Urinary bladder (tissue), 4 donors: ENCODE measurements around the gene HNF1A. TPM values are rescaled to one million over a fixed set of nuclear protein-coding genes. Genes with fewer than 3 reads are reported as not detected.
"Not testable (repeated sequence)": the region's sequence is repeated elsewhere in the genome, so short reads cannot be mapped to it uniquely, and the experiment has no call there.

Experiments
- DNase-seq: peaks from one replicate; pipeline ENCODE4 v3.0.0-alpha.2; 2015; ENCODE audit errors: extremely low spot score
- H3K27ac ChIP-seq: one replicate; pipeline ENCODE4 v1.5.1; 2013; ENCODE audit warnings: low read depth, mild to moderate bottlenecking, moderate library complexity
- H3K36me3 ChIP-seq: one replicate; pipeline ENCODE4 v1.6.1; 2013; ENCODE audit warnings: mild to moderate bottlenecking, moderate library complexity; ENCODE audit not compliant: insufficient read depth
- H3K4me1 ChIP-seq: one replicate; pipeline ENCODE4 v1.6.1; 2013; ENCODE audit warnings: mild to moderate bottlenecking, moderate library complexity; ENCODE audit not compliant: insufficient read depth
- H3K4me3 ChIP-seq: one replicate; pipeline ENCODE4 v1.5.1; 2013; ENCODE audit warnings: low read depth, low read length
- WGBS: extraction: QIAGEN DNeasy Blood & Tissue Kit; methylation state at CpG from one replicate; pipeline ENCODE4 v1.1.7; 2013; 5-methylcytosine and 5-hydroxymethylcytosine counted together
- polyA plus RNA-seq: library from polyadenylated mRNA; stranded (reverse); fragments of 200-250 nt; gene quantifications from one replicate; pipeline ENCODE4 v1.2.3, GENCODE V29; 2013
- total RNA-seq: library from RNA; depleted of rRNA; stranded (reverse); fragments of >200 nt; gene quantifications from one replicate; pipeline ENCODE4 v1.2.3, GENCODE V29; 2014
- donor health status: healthy with polysubstance abuse.
- donor health status: healthy.

The HNF1A gene
- total and polyA plus RNA-seq, 2 donors: 0.18 TPM; not detected in 1

DNA sequence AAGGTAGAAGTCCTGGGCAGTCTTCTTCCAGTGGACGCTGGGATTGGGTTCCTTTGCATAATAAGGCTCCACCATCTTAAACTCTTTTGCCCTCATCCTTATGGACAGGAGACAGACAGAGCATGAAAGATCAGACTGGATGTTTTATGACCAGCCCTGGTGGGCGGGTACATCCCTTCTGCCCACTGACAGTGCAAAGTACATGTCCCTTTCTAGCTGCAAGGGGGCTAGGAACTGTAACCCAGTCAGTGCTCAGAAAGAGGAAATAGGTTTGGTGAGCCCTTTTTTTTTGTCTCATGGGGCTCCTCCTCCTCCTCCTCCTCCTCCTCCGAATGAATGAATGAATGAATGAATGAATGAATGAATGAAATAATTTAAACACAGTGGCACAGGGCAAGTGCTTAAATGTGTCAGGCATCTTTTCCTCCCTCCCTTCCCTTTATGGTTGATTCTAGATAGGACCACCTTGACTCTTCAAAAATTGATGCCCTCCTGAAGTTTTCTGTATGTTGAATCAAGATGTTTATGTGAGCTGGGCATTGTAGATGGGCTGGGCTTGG is 36.4 kb upstream of the HNF1A start:
- Histone ChIP-seq H3K36me3 (no peaks in the 10 kb centered on the region), H3K4me3 (no peak overlapping the region), H3K27ac (no peak overlapping the region), H3K4me1 (no peaks in the 10 kb centered on the region)
- DNase-seq: no peak
- 71% methylated on average over 3 of the region's 3 CpGs for WGBS

DNA sequence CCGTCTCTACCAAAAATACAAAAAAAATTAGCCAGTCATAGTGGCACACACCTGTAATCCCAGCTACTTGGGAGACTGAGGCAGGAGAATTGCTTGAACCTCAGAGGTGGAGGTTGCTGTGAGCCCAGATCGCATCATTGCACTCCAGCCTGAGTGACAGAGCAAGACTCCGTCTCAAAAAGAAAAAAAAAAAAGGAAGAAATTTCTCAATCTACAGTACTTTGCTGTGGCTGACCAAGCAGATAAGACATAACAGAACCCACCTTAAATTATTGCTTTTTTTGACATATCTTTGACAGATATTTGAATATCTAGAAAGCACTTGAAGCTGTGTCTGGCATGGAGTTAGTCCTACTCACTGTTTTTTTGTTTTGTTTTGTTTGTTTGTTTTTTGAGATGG is 34.9 kb upstream of the HNF1A start:
- 91% methylated on average over 3 of the region's 3 CpGs for WGBS
- Histone ChIP-seq H3K36me3 (no peaks in the 10 kb centered on the region), H3K4me1 (no peaks in the 10 kb centered on the region), H3K27ac (no peak overlapping the region), H3K4me3 (no peak overlapping the region)
- DNase-seq: no peak

DNA sequence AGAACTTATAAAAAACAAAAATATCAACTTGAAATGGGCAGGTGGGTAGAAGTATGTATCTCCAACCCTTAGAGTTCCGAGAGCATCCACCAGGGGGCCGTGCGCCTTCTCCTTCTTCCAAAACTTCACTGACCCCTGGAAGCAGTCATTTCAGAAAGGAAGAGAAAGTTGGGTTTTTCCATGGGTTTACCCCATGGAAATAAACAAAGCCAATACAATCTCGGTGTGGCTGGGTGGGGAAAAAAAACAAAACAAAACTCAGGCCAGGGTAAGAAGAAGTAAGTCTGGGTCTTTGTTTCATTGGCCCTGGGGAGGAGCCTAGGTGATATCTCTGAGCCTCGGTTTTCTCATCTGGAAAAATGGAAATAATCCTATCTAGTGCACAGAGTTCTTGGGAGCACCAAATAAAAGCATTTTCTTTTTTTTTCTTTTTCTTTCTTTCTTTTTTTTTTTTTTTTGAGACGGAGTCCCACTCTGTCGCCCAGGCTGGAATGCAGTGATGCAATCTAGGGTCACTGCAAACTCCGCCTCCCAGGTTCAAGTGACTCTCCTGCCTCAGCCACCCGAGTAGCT is 33.6 kb upstream of the HNF1A start:
- no peak overlapping the region for H3K27ac ChIP-seq
- no peak overlapping the region for H3K4me3 ChIP-seq
- no peaks in the 10 kb centered on the region for H3K36me3 ChIP-seq
- H3K4me1 ChIP-seq: no peaks in the 10 kb centered on the region
- no peak for DNase-seq
- 52% methylated on average over 9 of the region's 9 CpGs for WGBS

DNA sequence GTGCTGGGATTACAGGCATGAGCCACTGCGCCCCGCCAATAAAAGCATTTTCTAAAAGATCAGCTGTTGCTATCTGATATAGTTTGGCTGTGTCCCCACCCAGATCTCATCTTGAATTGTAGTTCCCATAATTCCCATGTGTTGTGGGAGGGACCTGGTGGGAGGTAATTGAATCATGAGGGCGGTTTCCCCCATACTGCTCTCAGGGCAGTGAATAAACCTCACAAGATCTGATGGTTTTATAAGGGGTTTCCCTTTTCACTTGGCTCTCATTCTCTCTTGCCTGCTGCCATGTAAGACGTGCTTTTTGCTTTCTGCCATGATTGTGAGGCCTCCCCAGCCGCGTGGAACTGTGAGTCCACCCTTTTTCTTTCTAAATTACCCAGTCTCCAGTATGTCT is 32.8 kb upstream of the HNF1A start:
- not testable (repeated sequence) for H3K4me3 ChIP-seq, H3K27ac ChIP-seq, H3K4me1 ChIP-seq, H3K36me3 ChIP-seq, DNase-seq
- WGBS: 72% methylated on average over 6 of the region's 6 CpGs

DNA sequence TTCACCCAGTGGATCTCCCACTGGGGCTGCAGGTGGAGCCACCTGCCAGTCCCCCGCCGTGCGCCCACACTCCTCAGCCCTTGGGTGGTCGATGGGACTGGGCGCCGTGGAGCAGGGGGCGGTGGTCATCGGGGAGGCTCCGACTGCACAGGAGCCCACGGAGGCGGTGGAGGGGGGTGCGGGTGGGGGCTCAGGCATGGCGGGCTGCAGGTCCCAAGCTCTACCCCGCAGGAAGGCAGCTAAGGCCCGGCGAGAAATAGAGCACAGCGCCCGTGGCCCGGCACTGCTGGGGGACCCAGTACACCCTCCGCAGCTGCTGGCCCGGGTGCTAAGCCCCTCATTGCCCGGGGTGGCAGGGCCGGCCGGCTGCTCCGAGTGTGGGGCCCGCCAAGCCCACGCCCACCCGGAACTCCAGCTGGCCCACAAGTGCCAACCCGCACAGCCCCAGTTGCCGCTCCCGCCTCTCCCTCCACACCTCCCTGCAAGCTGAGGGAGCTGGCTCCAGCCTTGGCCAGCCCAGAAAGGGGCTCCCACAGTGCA is 28.0 kb upstream of the HNF1A start:
- not testable (repeated sequence) for H3K27ac ChIP-seq, H3K36me3 ChIP-seq, DNase-seq, H3K4me3 ChIP-seq, H3K4me1 ChIP-seq
- WGBS: 94% methylated on average over 31 of the region's 31 CpGs

DNA sequence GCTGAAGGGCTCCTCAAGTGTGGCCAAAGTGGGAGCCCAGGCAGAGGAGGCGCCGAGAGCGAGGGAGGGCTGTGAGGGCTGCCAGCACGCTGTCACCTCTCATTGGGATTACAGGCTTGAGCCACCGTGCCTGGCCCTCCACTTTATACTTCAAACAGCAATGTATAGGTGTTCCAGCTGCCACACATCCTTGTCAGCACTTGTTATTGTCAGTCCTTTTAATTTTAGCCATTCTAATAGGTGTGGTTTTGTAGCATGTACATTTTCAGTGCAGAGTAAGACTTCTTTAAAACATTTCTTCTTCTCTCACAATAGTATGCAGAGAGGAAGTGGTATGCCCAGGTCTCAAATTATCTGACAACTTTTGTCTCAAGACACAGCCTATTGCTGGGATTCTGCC is 27.5 kb upstream of the HNF1A start:
- no peak overlapping the region for H3K4me3 ChIP-seq
- H3K4me1 ChIP-seq: no peaks in the 10 kb centered on the region
- 95% methylated on average over 5 of the region's 5 CpGs for WGBS
- H3K36me3 ChIP-seq: no peaks in the 10 kb centered on the region
- H3K27ac ChIP-seq: no peak overlapping the region
- DNase-seq: no peak

DNA sequence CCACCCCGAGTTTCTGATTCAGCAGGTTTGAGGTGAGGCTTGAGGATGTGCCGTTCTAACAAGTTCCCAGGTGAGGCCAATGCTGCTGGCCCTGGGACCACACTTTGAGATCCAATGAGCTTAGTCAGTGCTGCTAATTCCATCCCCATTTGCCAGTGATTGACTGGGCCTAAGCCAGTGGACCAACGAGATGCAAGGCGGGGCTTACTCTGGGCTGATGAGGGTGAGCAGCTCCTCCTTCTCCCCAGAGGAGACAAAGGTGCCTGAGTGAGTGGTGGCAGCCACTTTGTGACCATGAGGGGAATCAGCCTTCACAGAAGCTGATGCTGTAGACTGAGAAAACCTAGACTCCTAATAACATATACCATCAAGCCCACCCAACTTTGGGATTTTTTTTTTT is 23.1 kb upstream of the HNF1A start:
- H3K4me1 ChIP-seq: no peaks in the 10 kb centered on the region
- WGBS: 75% methylated on average over 4 of the region's 4 CpGs
- DNase-seq: no peak
- H3K36me3 ChIP-seq: no peaks in the 10 kb centered on the region
- H3K27ac ChIP-seq: no peak overlapping the region
- H3K4me3 ChIP-seq: no peak overlapping the region

DNA sequence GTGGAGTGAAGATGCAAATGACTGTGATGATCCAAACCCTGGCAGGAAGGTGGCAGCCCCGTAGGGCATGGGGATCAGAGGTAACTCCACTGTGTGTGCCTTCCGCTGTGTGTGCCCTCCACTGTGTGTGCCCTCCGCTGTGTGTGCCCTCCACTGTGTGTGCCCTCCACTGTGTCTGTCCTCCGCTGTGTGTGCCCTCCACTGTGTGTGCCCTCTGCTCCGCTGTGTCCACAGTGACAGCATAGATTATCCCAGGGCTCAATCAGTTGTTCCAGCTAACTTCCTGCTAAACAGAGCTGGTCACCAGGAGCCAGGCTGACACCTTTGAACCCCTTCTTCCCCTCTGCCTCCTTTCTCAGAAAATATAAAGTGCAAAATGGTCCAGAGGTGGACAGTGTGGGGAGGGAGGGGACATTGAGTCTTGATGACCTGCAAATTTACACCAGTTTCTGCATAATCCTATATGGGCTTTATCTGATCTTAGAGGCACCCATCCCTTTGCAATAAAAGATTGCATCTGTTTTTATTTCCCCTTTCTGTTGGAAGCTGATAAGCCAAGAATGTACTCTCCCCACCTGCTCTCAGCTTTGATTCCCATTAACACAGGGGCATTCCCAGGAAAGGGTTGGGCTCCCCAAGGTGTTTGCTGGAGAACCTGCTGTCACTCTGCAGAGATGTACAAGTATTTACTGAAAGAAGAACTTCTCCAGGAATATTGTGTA is 21.6 kb upstream of the HNF1A start:
- 88% methylated on average over 5 of the region's 5 CpGs for WGBS
- no peak overlapping the region for H3K27ac ChIP-seq
- no peak overlapping the region for H3K4me3 ChIP-seq
- no peaks in the 10 kb centered on the region for H3K4me1 ChIP-seq
- H3K36me3 ChIP-seq: no peaks in the 10 kb centered on the region
- no peak for DNase-seq

DNA sequence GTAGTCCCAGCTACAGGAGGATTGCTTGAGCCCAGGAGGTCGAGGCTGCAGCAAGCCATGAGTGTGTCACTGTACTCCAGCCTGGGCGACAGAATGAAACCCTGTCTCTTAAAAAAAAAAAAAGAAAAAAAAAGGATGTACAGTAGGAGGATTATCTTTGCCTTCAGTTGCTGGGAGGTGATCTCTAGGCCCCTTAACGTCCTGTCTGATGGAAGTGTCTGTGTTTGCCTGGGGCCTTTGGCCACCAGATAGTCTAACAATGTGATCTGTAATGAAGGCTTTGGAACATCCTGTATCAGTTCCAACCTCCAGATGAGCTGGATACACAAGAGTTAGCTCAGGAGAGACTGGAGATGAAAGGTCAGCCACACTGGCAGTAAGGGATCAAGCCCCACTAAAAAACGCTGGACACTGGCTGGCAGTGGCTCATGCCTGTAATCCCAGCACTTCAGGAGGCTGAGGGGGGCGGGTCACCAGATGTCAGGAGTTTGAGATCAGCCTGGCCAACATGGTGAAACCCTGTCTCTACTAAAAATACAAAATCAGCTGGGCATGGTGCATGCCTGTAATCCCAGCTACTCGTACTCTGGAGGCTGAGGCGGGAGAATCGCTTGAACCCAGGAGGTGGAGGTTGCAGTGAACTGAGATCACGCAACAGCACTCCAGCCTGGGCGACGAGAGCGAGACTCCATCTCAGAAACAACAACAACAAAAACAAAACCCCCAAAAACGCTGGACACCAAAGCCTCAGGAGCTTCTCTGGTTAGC is 19.0 kb upstream of the HNF1A start:
- Histone ChIP-seq H3K4me1 (peaks cover 2% of the 10 kb centered on the region), H3K36me3 (no peaks in the 10 kb centered on the region), H3K4me3 (no peak overlapping the region), H3K27ac (no peak overlapping the region)
- 68% methylated on average over 13 of the region's 13 CpGs for WGBS
- DNase-seq: no peak

DNA sequence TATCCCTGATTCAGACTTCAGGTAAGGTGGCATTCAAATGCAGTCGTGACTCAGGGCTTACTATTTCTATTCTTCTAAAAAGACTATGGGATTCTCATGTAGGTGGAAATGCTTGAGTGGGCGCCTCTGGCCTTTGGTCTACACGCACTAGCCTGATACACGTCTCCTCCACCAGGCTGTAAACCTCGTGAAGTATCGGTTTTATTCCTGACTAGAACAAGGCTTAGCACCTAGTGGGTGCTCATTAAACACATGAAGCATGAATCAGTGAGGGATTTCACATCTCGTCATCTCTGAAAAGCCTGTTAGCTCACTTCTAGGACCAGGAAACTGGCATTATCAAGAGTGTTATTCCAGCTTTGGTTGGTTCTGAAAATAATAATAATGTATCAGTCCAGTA is 17.7 kb upstream of the HNF1A start:
- H3K36me3 ChIP-seq: no peaks in the 10 kb centered on the region
- 74% methylated on average over 7 of the region's 7 CpGs for whole genome bisulfite sequencing

DNA sequence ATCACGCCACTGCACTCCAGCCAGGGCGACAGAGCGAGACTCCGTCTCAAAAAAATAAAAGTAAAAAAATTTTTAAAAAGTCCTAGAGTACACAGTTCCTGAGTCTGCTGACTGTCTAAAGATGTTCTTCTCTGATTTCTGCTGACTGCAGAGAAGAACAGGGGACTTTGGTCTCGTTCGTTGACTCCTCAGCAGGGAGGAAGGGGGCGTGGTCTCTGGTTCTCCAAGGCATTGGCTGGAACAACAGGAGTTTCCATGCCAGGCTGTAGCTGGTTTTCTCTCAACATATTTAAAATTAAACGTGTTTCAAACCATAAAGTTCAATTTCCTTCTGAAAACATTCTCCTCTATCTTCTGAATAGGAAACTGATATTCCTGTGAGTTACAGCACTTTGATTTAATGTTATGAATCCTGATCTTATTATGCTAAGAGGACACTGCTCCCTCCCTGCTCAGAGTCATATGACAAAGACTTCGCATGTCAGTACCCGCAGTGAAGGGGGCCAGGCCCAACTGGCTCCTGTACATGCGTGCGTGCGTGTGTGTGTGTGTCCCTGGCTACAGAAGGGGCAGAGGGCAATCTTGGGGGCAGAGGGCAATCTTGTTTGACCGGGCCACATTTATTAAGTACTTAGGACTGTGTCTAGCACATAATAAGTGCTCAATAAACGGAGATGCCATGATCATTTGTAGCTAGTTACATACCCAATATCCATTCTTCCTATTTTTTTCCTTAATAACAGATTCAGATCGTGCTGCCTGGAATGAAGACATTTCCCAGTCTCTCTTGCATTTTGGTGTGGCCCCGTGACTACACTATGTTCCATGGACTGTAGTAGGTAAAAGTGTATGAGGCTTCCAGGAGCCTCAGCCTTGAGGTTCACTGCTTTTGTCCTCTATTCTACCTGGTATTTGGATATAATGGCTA is 16.5 kb upstream of the HNF1A start:
- no peaks in the 10 kb centered on the region for H3K36me3 ChIP-seq
- peak overlapping the region; percentile 28 for H3K27ac ChIP-seq
- H3K4me3 ChIP-seq: no peak overlapping the region
- DNase-seq: no peak
- peaks cover 2% of the 10 kb centered on the region for H3K4me1 ChIP-seq
- 66% methylated on average over 17 of the region's 17 CpGs for WGBS

More for the DNA sequence above, 17.7 kb upstream of the HNF1A start:
- H3K4me1 ChIP-seq: peaks cover 2% of the 10 kb centered on the region
- no peak for DNase-seq
- no peak overlapping the region for H3K27ac ChIP-seq
- H3K4me3 ChIP-seq: no peak overlapping the region

DNA sequence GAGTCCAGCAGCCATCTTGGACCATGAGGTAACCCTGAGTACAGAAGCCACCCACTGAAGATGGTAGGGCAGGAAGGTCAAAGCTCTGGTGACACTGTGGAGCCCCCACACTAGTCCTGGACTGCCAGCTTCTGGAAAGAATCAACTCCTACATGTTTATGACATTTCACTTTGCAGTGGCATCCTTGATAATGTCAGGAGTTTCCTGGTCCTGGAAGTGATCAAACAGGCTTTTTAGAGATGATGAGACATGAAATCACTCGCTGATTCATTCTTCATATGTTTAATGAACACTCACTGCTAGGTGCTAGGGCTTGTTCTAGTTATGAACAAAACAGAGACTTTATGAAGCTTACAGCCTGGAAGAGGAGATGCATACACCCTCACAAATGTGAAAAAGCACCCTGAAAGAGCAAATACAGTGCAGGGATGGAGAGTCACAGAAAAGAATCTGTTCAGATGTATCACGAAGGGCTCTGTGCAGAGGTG is 15.8 kb upstream of the HNF1A start:
- no peaks in the 10 kb centered on the region for H3K36me3 ChIP-seq
- peaks cover 2% of the 10 kb centered on the region for H3K4me1 ChIP-seq
- H3K27ac ChIP-seq: peak overlapping the region; percentile 28
- H3K4me3 ChIP-seq: no peak overlapping the region
- 73% methylated on average over 2 of the region's 2 CpGs for WGBS
- no peak for DNase-seq

DNA sequence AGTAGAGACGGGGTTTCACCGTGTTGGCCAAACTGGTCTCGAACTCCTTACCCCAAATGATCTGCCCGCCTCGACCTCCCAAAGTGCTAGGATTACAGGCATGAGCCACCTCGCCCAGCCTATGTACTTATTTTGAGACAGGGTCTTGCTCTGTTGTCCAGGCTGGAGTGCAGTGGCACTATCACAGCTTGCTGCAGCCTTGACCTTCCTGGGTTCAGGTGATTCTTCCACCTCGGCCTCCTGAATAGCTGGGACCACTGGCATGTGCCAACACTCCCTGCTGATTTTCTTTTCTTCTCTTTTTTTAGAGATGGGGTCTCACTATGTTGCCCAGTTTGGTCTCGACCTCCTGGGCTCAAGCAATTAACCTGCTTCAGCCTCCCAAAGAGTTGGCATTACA is 14.0 kb upstream of the HNF1A start:
- Histone ChIP-seq H3K4me1 (peaks cover 2% of the 10 kb centered on the region), H3K4me3 (no peak overlapping the region), H3K27ac (no peak overlapping the region), H3K36me3 (no peaks in the 10 kb centered on the region)
- DNase-seq: no peak
- 86% methylated on average over 8 of the region's 8 CpGs for WGBS
